NCI-H2227 (cell line): ENCODE measurements around the gene CACNA2D2.

Source experiments
- DNase-seq: peaks from one replicate; lab custom pipeline; 2025; ENCODE audit not compliant: unreplicated experiment; lab: John Stamatoyannopoulos, UW

CACNA2D2 gene

DNA sequence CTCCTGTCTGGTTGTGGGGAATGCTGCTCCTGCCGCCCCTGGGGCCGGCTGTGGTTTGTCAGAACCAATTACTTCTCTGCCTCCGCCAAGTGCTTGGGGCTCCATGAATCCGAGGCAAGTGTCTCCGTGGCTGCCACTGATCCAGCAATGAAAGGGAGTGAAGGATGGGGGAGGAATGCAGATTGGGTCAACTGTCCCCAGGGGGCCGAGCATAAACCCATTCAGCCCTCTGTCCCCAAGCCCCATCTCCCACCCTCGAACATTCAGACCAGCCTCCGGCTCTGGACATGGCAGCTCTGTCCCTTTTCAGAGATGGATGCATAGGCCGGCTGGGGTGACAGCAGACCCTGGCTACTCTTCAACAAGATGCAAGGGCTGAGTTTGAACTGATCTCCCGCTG, 35.5 kb downstream of the CACNA2D2 start:
- DNase-seq = no peak

DNA sequence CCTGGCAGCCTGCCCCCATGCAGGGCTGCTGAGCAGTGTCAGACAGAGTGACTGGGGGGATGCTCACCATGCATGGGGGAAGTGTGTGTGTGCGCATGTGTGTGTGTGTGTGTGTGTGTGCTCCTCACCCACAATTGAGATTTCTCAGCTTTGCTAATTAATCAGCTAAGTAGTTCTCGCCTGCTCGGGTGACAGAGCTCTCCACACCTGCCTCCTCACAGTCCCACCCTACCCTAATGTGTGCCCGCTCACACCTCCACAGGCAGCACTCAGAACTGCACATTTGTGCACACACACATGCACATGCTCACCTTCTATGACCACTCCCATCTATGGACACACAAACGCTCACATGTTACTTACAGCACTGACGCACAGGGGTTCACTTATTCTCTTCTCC, 37.3 kb downstream of the CACNA2D2 start:
- no peak for DNase-seq

DNA sequence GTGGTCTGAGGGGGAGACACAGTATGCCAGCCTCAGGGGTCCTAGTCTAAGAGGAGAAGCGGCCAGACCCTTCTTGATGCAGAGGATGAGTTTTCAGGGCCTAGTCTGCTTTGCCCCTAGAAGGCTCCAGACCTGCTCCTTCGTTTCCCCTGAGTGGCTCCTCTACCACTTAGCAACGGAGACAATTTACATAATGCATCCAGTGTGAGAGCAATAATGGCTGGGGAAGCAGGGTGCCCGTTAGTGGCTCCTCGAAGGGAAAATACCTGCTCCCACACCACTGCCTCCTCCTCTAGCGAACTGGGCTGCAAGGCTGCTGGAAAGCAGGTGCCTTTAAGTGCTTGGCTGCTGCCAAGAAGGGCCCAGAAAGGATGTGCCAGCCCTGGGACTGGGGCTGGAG, 38.9 kb downstream of the CACNA2D2 start:
- DNase-seq = peak; percentile 41

DNA sequence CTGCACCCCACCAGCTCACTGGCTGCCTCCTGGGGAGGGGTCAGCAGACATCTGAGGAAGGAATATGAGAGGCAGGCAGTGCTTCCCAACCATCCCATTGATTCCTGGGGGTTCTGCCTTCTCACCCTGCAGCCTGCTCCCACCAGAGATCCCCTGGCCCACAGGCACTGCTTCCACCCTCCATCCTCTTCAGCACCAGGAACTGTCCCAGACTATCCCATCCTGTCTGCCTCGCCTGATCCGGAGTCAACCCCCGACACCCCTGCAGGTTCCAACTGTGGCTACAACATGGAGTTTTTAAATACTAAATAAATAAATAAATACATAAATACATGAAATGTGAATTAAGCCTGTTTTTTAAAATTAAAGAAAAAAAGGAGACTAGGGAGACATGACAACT, 43.6 kb downstream of the CACNA2D2 start:
- DNase-seq = no peak

DNA sequence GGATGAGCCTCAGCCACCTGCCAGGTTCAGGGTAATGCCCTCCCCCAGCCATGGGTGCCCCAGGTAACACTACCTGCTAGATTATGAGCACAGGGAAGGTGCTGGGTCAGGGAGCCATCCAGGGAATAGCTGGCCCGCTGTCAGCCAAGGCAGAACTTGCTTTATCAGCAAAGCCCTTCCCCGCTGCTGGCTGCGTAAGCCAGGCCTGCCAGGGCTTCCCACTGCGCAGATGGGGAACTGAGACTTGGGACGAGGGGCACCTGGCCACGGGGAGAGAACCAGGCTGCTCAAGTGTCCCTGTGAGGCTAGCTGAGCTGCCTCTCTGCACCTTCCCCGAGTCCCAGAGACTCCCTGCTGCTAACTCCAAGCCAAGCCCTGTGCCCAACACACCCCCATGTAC, 45.4 kb downstream of the CACNA2D2 start:
- DNase-seq = no peak

DNA sequence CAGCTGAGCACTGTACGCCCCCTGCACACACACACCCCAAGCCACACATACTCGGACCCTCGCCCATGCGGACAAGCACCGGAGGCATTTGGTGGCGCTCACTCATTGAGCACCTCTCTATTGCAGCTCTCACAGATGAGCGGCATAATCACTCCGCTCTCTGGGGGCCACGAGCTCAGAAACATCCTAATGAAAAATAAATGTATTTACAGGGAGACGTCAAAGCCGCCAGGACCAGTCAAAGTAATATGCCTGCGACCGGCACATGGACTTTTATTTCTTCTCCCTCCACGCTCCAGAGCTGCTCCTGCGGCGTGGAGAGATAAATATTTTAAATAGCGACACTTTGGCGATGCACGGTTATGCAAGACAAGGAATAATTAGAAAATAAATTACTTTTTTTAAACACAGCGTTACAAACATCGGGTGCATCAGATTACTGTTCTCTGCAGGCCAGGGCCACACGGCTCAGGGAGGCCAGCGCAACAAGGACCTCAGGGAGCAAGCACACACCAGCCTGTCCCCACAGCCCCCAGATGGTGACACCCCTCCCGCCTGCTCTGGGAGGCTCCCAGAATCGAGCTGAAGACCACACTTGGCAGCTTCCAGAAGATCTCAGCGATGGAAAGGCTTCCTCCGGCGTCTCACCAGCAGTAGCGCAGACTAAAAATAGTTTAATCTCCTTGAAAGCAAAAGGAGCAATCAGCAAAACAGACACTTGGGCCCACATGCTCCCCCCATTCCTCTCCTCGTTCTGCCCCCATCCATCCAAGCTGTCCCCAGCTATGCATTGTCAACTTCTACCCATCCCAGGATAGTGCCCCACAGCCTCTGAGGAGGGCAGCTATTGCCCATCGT, 48.0 kb downstream of the CACNA2D2 start:
- DNase-seq = no peak

DNA sequence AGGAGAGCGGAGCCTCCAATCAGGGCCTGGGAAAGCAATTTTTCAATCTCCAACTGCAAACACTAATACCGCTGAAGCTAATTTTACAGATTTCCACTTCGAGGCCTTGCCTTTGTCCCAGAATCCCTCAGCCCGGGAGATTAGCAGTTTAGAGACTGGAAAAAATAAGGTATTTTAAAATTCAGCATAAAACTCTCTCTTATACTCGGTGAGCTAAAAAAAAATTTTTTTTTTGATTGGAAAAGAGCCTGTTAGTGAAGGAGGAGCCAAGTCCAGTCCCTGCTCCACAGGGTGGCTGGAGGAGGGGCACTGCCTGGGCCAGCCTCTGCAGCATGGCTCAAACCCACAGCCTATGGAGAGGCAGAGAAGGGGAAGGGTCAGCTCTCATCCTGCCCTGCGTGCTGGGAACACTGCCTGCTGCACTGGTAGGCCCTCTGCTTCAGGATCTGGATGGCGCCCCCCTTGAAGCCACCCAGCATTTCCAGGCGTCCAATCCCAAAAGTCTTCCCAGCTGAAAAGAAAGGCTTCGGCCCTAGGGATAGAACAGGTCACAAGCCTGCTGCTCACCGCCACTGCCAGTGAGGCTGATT, 48.9 kb downstream of the CACNA2D2 start:
- no peak for DNase-seq

DNA sequence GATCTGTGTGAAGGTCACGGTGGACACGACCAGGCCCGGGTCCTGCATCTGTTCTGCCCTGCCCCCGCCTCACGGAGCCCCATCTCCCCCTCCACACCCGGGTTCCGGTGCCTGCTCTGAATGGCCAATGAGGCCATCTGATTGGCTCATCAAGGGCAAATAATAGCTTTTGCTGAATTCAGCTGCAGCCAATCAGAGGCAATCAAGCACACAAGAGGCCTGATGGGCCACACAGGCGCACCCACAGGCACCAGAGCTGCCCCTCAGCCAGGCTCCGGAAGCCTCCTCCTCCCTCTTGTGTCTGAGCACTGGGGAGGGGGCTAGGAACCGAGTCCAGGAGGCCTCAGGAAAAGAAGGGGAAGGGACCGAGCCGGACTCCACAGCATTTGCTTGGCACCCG, 49.5 kb downstream of the CACNA2D2 start:
- no peak for DNase-seq

DNA sequence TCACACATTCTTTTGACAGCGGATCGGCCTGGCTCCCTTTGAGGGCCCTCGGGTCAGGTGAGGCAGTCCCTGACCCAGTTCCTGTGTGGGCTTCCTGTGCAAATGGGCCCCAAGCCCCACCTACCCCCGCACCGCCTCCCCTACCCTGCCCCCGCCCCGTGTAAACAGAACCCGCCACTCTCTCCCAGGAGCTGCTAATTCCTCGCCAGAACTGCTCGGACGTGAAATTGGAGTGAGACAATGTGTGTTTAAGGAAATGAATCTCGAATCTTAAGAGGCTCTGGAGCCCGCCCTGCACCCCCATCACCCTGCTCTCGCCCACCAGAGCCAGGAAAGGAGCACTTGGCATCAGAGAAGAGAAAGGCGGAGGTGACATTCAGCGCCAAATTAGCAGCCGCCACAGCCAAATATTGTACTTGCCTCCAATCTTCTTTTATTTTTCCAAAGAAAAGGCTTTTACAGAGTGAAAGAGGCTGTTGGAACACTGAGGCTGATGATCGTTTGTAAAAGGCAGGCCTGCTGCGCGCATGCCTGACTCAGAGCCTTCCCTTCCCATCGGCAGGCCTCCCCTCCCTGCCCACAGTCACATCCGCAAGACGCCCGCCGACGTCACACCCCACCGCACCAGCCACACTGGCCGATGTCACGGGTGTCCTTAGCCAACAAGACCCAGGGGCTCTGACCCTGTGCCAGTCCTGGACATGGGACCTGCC, 53.1 kb downstream of the CACNA2D2 start:
- peak; percentile 44 for DNase-seq

DNA sequence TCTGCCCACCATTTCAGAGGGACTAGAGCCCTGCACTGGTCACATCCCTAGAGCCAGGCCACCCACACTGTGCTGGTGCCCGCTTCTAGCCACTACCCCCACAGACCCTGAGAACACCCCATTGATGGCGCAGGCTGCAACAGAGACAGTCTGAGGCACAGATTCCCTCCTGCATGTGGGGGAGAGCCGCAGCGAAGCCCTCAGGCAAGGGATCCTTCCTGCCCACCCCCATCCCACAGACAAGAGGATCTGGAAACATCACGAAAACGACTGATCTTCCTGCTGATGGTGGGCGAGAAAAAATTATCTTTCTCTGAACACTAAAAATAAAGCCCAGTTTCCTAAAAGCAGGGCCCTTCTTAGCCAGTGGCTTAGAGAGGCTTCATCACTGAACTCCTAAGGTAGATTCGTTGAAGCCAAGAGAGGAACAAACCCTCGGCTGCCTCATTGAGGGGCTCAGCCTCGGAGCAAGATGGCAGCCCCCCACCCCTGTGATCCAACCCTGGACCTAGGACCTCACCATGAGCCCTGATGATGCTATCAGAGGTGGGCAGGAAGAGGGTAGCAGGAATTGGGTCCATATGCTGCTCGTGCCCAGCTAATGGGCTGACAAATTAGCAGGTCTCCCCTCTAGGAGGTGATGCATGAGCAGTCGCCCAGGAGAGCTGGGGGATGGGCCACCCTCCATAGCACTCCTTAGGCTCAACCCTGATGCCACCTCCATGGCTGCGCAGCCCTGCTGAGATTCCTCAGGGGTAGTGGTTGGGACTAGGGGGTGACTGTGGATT, 54.5 kb downstream of the CACNA2D2 start:
- no peak for DNase-seq

DNA sequence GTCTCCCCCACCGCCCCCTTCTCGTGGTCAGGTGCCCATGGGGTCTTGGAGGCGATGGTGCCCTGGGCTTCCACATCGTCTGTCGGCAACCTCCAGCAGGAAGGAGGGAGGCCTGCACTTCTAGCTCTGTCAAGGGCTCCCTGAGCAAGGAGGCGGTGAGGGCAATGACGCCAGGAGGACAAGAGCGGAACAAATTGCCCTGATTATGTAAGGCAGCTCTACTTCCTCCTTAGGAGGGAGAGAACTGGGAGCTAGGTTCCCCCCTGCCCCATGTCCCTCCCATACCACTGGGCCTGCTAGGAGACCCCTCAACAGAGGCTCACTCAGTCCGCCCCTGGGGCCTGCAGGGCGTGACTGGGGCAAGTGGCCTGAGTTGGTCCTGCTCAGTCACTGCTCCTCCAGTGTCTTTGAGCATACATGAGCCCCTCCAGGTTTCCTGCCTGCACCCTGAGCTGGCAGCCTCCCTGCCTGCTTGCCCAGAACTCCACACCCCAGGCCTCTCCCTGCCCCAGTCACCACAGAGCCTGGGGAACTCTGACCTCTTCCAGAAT, 56.1 kb downstream of the CACNA2D2 start:
- DNase-seq = no peak

DNA sequence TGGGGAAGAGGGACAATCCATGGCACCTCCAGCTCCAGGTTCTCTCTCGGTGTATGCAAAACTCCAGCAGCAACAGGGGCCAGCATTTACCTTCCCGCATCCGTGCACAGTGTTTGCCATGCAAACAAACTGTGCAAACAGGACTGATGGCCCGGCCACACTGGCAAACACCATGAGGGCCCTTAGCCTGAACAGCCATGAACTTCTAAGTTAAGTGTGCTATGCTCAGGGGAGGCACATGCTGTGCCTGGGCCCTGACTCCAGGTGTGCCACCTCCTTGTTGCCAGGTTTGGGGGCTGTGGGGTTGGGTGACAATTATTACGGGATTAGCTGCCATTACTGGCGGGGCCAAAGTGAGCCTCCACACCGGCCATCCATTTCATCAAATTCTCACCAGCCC, 57.5 kb downstream of the CACNA2D2 start:
- no peak for DNase-seq

DNA sequence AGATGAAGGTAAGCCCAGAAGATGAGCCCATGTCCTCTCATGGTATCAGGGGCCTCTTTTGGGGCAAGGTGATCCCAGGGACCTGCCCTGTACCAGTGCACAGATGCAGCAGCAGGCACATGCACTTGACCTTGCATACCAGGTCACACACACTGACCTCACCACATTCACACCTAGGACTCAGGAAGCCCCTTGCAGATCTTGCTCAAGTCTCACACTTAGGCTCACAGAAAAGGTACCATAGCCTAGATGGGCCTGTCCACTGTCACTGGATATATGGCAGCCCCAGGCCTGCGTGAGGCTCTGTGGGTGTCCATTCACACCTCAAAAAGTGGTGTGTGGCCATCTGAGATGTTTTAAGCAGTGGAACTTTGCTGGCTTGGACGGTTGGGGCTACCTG, 58.7 kb downstream of the CACNA2D2 start:
- DNase-seq = no peak

DNA sequence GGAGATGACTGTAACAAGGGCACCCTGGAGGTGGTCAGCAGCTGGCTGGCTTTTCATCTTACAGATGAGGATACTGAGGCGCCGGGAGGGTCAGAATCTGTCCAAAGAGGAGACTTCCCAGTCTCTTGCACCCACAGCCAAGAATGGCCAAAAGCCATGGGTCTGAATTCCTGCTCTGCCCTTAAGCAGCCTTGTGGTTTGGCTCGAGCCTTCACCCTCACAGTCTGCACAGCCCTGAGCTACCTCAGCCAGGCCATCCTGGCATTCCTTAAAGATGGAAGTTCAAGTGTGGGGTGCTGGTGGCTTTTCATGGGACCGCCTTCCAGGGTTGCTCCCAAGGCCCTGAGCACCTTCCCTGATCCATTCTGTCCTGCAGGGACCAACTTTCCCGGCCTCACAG, 59.2 kb downstream of the CACNA2D2 start:
- no peak for DNase-seq

DNA sequence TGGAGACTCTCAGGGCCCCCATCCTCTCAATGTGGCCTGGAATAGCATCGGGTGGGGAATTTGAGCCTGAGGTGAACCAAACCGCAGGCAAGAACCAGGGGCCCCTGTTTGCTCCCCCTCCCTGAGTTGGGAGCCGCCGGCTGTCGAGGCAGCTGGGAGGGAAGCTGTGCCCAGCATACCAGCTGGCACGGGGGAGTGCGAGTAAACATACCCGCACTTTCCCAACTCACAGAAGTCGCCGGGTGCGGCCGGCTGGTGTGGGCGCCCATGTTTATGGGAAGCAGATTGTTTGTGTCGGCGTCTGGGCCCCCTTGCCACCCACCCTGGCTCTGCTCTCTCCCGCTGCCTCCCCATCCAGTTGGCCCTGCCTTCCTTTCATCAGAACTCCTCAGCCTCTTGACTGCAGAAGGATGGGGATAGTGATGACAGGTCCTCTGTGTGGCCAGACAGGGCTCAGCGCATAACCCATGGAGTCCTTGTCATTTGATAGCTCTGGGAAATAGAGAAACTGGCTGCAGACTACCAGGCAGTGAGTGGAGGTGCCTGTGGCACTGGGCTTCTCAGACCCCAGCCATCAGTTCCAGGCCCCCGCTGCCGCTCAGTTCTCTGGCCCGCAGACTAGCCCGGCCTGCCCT, 60.4 kb downstream of the CACNA2D2 start:
- no peak for DNase-seq

DNA sequence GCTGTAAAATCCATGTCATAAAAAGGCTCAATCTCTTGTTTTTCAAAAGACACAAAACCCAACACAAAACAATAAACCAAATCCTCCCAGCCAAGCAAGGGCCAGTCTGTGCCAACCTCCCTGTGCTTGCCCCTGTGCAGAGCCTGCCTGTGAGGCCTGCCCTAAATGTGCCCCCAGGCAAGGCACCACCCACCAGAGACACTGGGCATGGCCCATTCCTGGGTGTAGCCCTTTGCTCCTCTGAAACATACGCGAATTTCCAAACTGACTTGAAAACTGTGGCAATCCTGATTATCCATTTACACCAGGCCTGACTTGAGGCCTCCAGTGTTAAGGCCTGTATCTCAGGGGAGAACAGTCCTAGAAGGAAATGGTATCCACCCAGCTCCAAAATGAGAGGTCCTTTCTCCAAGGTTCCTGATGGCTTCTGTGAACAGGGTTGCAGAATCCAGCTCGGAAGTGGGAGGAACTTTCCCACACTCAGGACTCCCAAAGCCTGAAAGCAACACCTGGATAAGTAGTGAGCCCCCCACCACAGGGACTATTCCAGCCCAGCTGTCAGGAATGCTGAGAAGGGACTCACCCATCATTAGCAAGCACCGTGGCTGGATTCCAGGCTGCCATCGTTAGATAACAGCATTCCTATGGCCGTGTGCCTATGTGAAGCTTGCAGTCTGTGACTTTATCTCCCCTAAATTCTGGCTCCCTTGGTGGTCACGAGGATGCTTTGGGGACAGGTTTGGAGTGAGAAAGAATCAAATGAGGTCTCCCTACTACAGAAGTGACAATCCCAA, 61.8 kb downstream of the CACNA2D2 start:
- DNase-seq = no peak

DNA sequence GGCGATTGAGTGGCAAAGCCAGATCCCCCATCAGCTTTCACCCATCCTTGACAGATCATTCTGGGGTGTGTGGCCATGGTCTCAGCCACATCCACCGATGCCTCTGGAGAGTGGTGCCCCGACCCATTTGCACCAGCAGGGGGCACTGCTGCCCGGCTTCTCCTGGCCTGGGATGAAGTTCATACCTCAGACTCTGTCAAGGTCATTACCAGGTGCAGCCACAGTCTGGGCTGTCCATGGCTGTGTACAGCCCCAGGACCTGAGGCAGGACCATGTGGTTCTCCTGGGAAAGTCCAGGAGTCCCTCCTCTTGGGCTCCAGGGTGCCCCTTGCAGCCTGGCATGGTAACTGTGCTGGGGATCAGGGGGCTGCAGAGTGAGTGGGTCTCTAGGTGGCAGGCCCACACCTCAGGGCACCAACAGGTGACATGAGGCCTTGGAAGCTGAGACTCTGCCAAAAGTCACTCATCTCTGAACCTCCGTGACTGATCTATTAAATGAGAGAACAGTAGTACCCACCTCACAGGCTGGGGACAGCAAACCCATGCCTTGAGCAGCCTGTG, 67.2 kb downstream of the CACNA2D2 start:
- peak; percentile 59 for DNase-seq

DNA sequence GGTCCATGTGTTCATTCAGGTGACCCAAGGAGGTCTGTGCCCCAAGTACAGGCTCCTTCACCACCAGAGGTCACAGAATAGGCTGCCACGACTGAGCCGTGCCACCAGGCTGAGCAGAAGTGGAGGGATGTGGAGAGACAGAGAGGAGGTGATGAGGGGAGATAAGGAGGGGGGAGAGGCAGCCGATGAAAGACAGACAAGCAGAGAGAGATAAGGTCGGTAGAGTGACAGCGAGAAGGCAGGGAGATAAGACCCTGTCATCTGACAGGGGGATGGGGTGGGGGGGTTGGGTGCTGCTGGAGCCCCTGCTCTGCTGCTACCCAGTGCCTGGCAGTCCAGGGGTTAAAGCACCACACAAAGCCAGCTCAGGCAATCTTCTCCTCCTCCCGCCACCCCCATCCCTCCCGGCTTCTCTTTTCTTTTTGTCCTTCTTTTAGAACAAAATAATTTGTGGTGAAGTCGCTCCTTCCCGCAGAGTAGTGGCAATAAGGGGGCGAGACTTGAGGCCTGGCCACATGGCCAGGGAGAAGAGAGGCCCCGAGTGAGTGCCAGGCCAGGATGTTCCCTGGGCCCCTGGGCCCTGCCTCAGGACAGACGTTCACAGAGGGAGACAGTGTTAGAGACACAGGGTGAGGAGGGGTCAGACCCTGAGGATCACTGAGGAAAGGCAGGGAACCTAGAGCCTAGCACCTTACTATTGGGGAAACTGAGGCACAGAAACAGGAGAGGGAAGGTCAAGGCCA, 67.9 kb downstream of the CACNA2D2 start:
- DNase-seq = peak; percentile 15

DNA sequence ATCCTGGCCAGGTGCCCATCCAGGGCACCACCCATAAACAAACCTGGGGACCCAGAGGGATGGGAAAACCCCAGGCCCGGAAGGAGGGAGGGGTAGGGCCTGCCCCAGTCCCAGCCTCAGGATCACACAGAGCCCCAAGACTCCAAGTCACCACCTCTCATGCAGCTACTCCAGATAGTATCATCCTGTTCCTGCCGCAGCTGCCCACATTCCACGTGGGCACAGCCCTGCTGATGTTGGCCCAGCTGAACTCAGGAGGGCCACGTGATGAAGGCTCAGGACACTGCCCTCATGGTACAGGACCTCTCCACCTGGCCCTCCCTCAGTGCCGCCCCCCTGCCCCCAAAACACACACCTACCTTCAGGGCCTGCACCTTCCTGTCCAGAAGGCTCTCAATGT, 69.5 kb downstream of the CACNA2D2 start:
- no peak for DNase-seq
